T-cell (primary cell): ENCODE results near the gene RFTN1. TPM values are rescaled to one million over a fixed set of nuclear protein-coding genes. Genes with fewer than 3 reads are reported as not detected.

Experiments
- ATAC-seq, 4 experiments: fragments of 200-7000 bp in 3 of 4; fragments of 150-1000 bp in 1 of 4; cut with Tn5 transposase; replicated peaks in 1 of 4; 1 replicate in 3 of 4; 2 replicates in 1 of 4; pipeline ENCODE4 v1.10.0; 2021; ENCODE audit warnings: moderate library complexity in 3 of 4, mild to moderate bottlenecking in 2 of 4, moderate number of reproducible peaks in 1 of 4
- CTCF ChIA-PET, 2 donors: fragments of 300-600 bp; sonication (Branson Sonifier 250); formaldehyde crosslinking; loops; one replicate each; lab custom pipeline; 2022; ENCODE audit warnings: antibody characterized with exemption in 2 of 2; lab: Charles Lee
- POLR2A ChIA-PET, 2 donors: fragments of 300-600 bp; sonication (Branson Sonifier 250); formaldehyde crosslinking; loops; one replicate each; lab custom pipeline; 2022; ENCODE audit warnings: antibody characterized with exemption in 2 of 2; lab: Charles Lee
- DNase-seq, 35 experiments: peaks; one replicate each; pipeline versions ENCODE4 v3.0.0 to v3.0.0-alpha.2; 2013 to 2023
- H3K27ac ChIP-seq: one replicate; pipeline ENCODE4 v1.5.1; 2013; ENCODE audit warnings: low read length
- H3K27me3 ChIP-seq, 2 experiments: replicated peaks in 1 of 2; 1 replicate in 1 of 2; 2 replicates in 1 of 2; pipeline versions ENCODE4 v1.6.1 to v1.7.0; 2013; ENCODE audit warnings: low read length in 1 of 2, mixed read lengths in 1 of 2; ENCODE audit not compliant: control insufficient read depth in 2 of 2, insufficient read depth in 2 of 2; ENCODE audit errors: extremely low read depth in 1 of 2
- H3K36me3 ChIP-seq, 2 donors: 1 replicate in 1 of 2; 2 replicates in 1 of 2; pipeline versions ENCODE4 v1.6.1 to v1.7.0; 2013; ENCODE audit warnings: low read length in 1 of 2; ENCODE audit not compliant: control insufficient read depth in 2 of 2, insufficient read depth in 1 of 2; ENCODE audit errors: extremely low read depth in 1 of 2
- H3K4me1 ChIP-seq, 2 experiments: 1 replicate in 1 of 2; 2 replicates in 1 of 2; pipeline versions ENCODE4 v1.6.1 to v1.7.0; 2013; ENCODE audit warnings: low read length in 2 of 2, mixed read lengths in 1 of 2; ENCODE audit not compliant: insufficient read depth in 2 of 2, control insufficient read depth in 1 of 2; ENCODE audit errors: extremely low read depth in 1 of 2
- H3K4me3 ChIP-seq, 2 donors: 1 replicate in 1 of 2; 2 replicates in 1 of 2; pipeline versions ENCODE4 v1.5.1 to v1.7.0; 2013; ENCODE audit warnings: mild to moderate bottlenecking in 2 of 2, low read length in 1 of 2, moderate library complexity in 1 of 2; ENCODE audit not compliant: control insufficient read depth in 1 of 2; ENCODE audit errors: extremely low read depth in 1 of 2
- H3K9me3 ChIP-seq: 2 replicates; pipeline ENCODE4 v1.7.0; 2013
- H3K27ac Mint-ChIP-seq, 2 donors: one replicate each; pipeline ENCODE4 v1.8.0; 2020 to 2021; ENCODE audit warnings: mild to moderate bottlenecking in 2 of 2, mixed read lengths in 2 of 2
- H3K27me3 Mint-ChIP-seq, 2 donors: one replicate each; pipeline ENCODE4 v1.8.0; 2021 to 2022; ENCODE audit warnings: mixed read lengths in 2 of 2
- H3K36me3 Mint-ChIP-seq: one replicate; pipeline ENCODE4 v1.8.0; 2021; ENCODE audit warnings: mixed read lengths
- H3K4me1 Mint-ChIP-seq, 3 donors: one replicate each; pipeline ENCODE4 v1.8.0; 2020 to 2022; ENCODE audit warnings: mixed read lengths in 3 of 3, mild to moderate bottlenecking in 1 of 3
- H3K4me3 Mint-ChIP-seq, 3 donors: one replicate each; pipeline ENCODE4 v1.8.0; 2020 to 2022; ENCODE audit warnings: mild to moderate bottlenecking in 3 of 3, mixed read lengths in 3 of 3, moderate library complexity in 3 of 3
- H3K9me3 Mint-ChIP-seq, 3 donors: one replicate each; pipeline ENCODE4 v1.8.0; 2020 to 2022; ENCODE audit warnings: mixed read lengths in 3 of 3
- WGBS: methylation state at CpG from one replicate; pipeline ENCODE4 v1.1.5; 2013; ENCODE audit warnings: missing lambda C conversion rate; ENCODE audit not compliant: insufficient coverage; 5-methylcytosine and 5-hydroxymethylcytosine counted together
- total RNA-seq, 35 experiments: library from RNA in 6 of 35; stranded (reverse) in 6 of 35; fragments of 120-200 nt in 1 of 35; gene quantifications; one replicate each; pipeline versions ENCODE4 v1.2.1 to v1.2.4 and lab custom pipeline; 2013 to 2026

The RFTN1 gene
- total RNA-seq, 5 donors from 2014 or later (not counting 1 experiment from before 2014, with no cell fraction given), result 55.5 to 73.4 (median 70.7) TPM

GRCh38 chr3:16392065-16392464, 121.4 kb downstream of the RFTN1 start:
- peaks cover 35 to 54% (median 43%) of the 10 kb centered on the region in 3 donors for H3K4me1 Mint-ChIP-seq
- no peaks in the 10 kb centered on the region for H3K9me3 Mint-ChIP-seq
- H3K36me3 Mint-ChIP-seq, result peaks cover 55% of the 10 kb centered on the region
- CTCF ChIA-PET, result interaction anchor here (0.7 to 0.9 kb wide), 4 partner anchors 85 to 138 kb away, joined by 3 to 4 read pairs (median 3); no protein-coding TSS in a partner anchor
- no CpG with 5 or more reads among the region's 1 CpG for WGBS
- H3K4me3 Mint-ChIP-seq, result no peak overlapping the region
- Histone ChIP-seq H3K9me3 (no peaks in the 10 kb centered on the region), H3K4me3 (no peak overlapping the region), H3K27ac (no peak overlapping the region), H3K27me3 (no peaks in the 10 kb centered on the region), H3K36me3 (peaks cover 5% of the 10 kb centered on the region in 2 donors), H3K4me1 (peaks cover 0 to 7% of the 10 kb centered on the region in 2 experiments)
- no peak for DNase-seq
- H3K27ac Mint-ChIP-seq, result no peak overlapping the region
- H3K27me3 Mint-ChIP-seq, result no peaks in the 10 kb centered on the region
- POLR2A ChIA-PET, result interaction anchor here in 1 of 2 donors (0.6 kb wide), 3 partner anchors 13 to 631 kb away, joined by 3 read pairs; no protein-coding TSS in a partner anchor
- no peak for ATAC-seq

GRCh38 chr3:16390581-16390980, 122.9 kb downstream of the RFTN1 start:
- ChIA-PET CTCF (interaction anchor here in 1 of 2 donors (0.6 kb wide), 1 partner anchor 27 kb away, joined by 5 read pairs; no protein-coding TSS in a partner anchor), POLR2A (no interaction called here)
- Mint-ChIP-seq H3K27ac (no peak overlapping the region), H3K4me3 (no peak overlapping the region), H3K36me3 (peaks cover 50% of the 10 kb centered on the region), H3K9me3 (no peaks in the 10 kb centered on the region), H3K27me3 (no peaks in the 10 kb centered on the region), H3K4me1 (peaks cover 37 to 58% (median 47%) of the 10 kb centered on the region in 3 donors)
- no peak overlapping the region for H3K4me3 ChIP-seq
- H3K36me3 ChIP-seq, result peaks cover 3 to 4% of the 10 kb centered on the region in 2 donors
- ATAC-seq, result no peak
- WGBS, result 100% methylated on average over 1 of the region's 2 CpGs
- H3K9me3 ChIP-seq, result no peaks in the 10 kb centered on the region
- no peak overlapping the region for H3K27ac ChIP-seq
- no peaks in the 10 kb centered on the region for H3K27me3 ChIP-seq
- peaks cover 0 to 16% of the 10 kb centered on the region in 2 experiments for H3K4me1 ChIP-seq
- no peak for DNase-seq

GRCh38 chr3:16388850-16389441, 124.6 kb downstream of the RFTN1 start:
- Histone ChIP-seq H3K4me1 (peaks cover 0 to 16% of the 10 kb centered on the region in 2 experiments), H3K27me3 (no peaks in the 10 kb centered on the region), H3K4me3 (no peak overlapping the region), H3K9me3 (no peaks in the 10 kb centered on the region), H3K36me3 (peaks cover 4% of the 10 kb centered on the region in 2 donors), H3K27ac (no peak overlapping the region)
- WGBS, result 100% methylated on average over 1 of the region's 3 CpGs
- no peak for DNase-seq
- H3K9me3 Mint-ChIP-seq, result no peaks in the 10 kb centered on the region
- H3K4me1 Mint-ChIP-seq, result peaks cover 37 to 59% (median 54%) of the 10 kb centered on the region in 3 donors
- peaks cover 51% of the 10 kb centered on the region for H3K36me3 Mint-ChIP-seq
- no peak for ATAC-seq
- POLR2A ChIA-PET, result interaction anchor here in 1 of 2 donors (0.7 kb wide), 1 partner anchor 130 kb away, joined by 3 read pairs; no protein-coding TSS in a partner anchor
- CTCF ChIA-PET, result interaction anchor here in 1 of 2 donors (0.7 kb wide), 1 partner anchor 123 kb away, joined by 3 read pairs; no protein-coding TSS in a partner anchor
- H3K27me3 Mint-ChIP-seq, result no peaks in the 10 kb centered on the region
- H3K27ac Mint-ChIP-seq, result no peak overlapping the region
- no peak overlapping the region for H3K4me3 Mint-ChIP-seq

GRCh38 chr3:16386561-16386960, 126.9 kb downstream of the RFTN1 start:
- Histone ChIP-seq H3K9me3 (no peaks in the 10 kb centered on the region), H3K4me1 (peaks cover 0 to 21% of the 10 kb centered on the region in 2 experiments), H3K36me3 (peaks cover 4% of the 10 kb centered on the region in 2 donors), H3K27me3 (no peaks in the 10 kb centered on the region), H3K27ac (no peak overlapping the region), H3K4me3 (no peak overlapping the region)
- Mint-ChIP-seq H3K27me3 (no peaks in the 10 kb centered on the region), H3K4me3 (no peak overlapping the region), H3K27ac (peak overlapping the region in 1 of 2 donors; percentile 40), H3K36me3 (peaks cover 54% of the 10 kb centered on the region), H3K4me1 (peaks cover 49 to 67% (median 64%) of the 10 kb centered on the region in 3 donors), H3K9me3 (peaks cover 0 to 3% (median 0%) of the 10 kb centered on the region in 3 donors)
- DNase-seq, result no peak
- ChIA-PET CTCF (interaction anchor here in 1 of 2 donors (0.6 kb wide), 1 partner anchor 149 kb away, joined by 4 read pairs; no protein-coding TSS in a partner anchor), POLR2A (interaction anchor here in 1 of 2 donors (0.8 kb wide), 1 partner anchor 168 kb away, joined by 3 read pairs; no protein-coding TSS in a partner anchor)
- no peak for ATAC-seq
- 79% methylated on average over 4 of the region's 4 CpGs for WGBS

- Mint-ChIP-seq H3K27me3 (no peaks in the 10 kb centered on the region), H3K4me1 (peaks cover 60 to 68% (median 68%) of the 10 kb centered on the region in 3 donors)
Measured at GRCh38 chr3:16385151-16385550, 128.3 kb downstream of the RFTN1 start.

GRCh38 chr3:16383864-16384263, 129.6 kb downstream of the RFTN1 start:
- Mint-ChIP-seq H3K27ac (peak overlapping the region in 1 of 2 donors; percentile 57), H3K27me3 (no peaks in the 10 kb centered on the region), H3K36me3 (peaks cover 45% of the 10 kb centered on the region), H3K9me3 (peaks cover 0 to 3% (median 0%) of the 10 kb centered on the region in 3 donors), H3K4me3 (no peak overlapping the region), H3K4me1 (peaks cover 60 to 69% (median 67%) of the 10 kb centered on the region in 3 donors)
- WGBS, result no CpG with 5 or more reads among the region's 1 CpG
- DNase-seq, result no peak
- Histone ChIP-seq H3K27ac (no peak overlapping the region), H3K9me3 (no peaks in the 10 kb centered on the region), H3K4me1 (peaks cover 8 to 31% of the 10 kb centered on the region in 2 experiments), H3K27me3 (no peaks in the 10 kb centered on the region), H3K4me3 (no peak overlapping the region), H3K36me3 (peaks cover 4% of the 10 kb centered on the region in 2 donors)
- no peak for ATAC-seq
- CTCF ChIA-PET, result no interaction called here
- POLR2A ChIA-PET, result no interaction called here

More at GRCh38 chr3:16385151-16385550, 128.3 kb downstream of the RFTN1 start:
- Histone ChIP-seq H3K27me3 (no peaks in the 10 kb centered on the region), H3K9me3 (no peaks in the 10 kb centered on the region), H3K4me1 (peaks cover 2 to 26% of the 10 kb centered on the region in 2 experiments), H3K27ac (no peak overlapping the region), H3K36me3 (peaks cover 4% of the 10 kb centered on the region in 2 donors), H3K4me3 (no peak overlapping the region)
- no peak overlapping the region for H3K4me3 Mint-ChIP-seq
- H3K36me3 Mint-ChIP-seq, result peaks cover 53% of the 10 kb centered on the region
- peaks cover 0 to 3% (median 0%) of the 10 kb centered on the region in 3 donors for H3K9me3 Mint-ChIP-seq
- DNase-seq, result no peak
- POLR2A ChIA-PET, result no interaction called here
- no peak for ATAC-seq
- CTCF ChIA-PET, result no interaction called here
- 90% methylated on average over 5 of the region's 5 CpGs for WGBS
- H3K27ac Mint-ChIP-seq, result no peak overlapping the region
